ENCODE measurements around the gene HMCN2. TPM values are rescaled to one million over a fixed set of nuclear protein-coding genes. Genes with fewer than 3 reads are reported as not detected.

The HMCN2 gene
- total and polyA plus RNA-seq, 2 donors (not counting 1 experiment from before 2014, with no cell fraction given) = 0.01 TPM; not detected in 1

- ATAC-seq (ENCODE audit: low read depth) = no peak
- Histone ChIP-seq H3K4me3 (ENCODE audit: control extremely low read depth in 1 of 5, extremely low read depth in 1 of 5, insufficient read depth in 1 of 5, low read depth in 2 of 5, low read length in 4 of 5) (no peak overlapping the region), H3K9ac (ENCODE audit: low read length) (no peak overlapping the region), H3K36me3 (replicated peaks in 1 of 2; ENCODE audit: control extremely low read depth in 1 of 2, control insufficient read depth in 1 of 2, extremely low read depth in 1 of 2, insufficient read depth in 2 of 2, low read length in 1 of 2) (no peaks in the 10 kb centered on the region), H3K4me1 (ENCODE audit: control insufficient read depth in 2 of 2, insufficient read depth in 2 of 2, low read length in 2 of 2) (no peaks in the 10 kb centered on the region), H3K27ac (ENCODE audit: low read length in 2 of 2) (no peak overlapping the region), H3K9me3 (ENCODE audit: control extremely low read depth in 1 of 3, control insufficient read depth in 2 of 3, insufficient read depth in 1 of 3, low read length in 2 of 3) (peaks cover 0 to 1% (median 0%) of the 10 kb centered on the region in 3 donors), H4K20me1 (ENCODE audit: control insufficient read depth, insufficient read depth, low read length, poor library complexity, severe bottlenecking) (no peaks in the 10 kb centered on the region), H3K4me2 (replicated peaks; ENCODE audit: low read depth, low read length, poor library complexity, severe bottlenecking) (no peak overlapping the region), H2AFZ (ENCODE audit: insufficient read depth, low read depth, low read length, poor library complexity, severe bottlenecking) (no peak overlapping the region), H3K27me3 (replicated peaks in 1 of 4; ENCODE audit: control extremely low read depth in 1 of 4, control insufficient read depth in 3 of 4, insufficient read depth in 4 of 4, low read length in 3 of 4) (no peaks in the 10 kb centered on the region), H3K79me2 (ENCODE audit: control insufficient read depth, insufficient read depth, low read length) (no peaks in the 10 kb centered on the region)
- ChIA-PET POLR2A (no interaction called here), CTCF (no interaction called here)
- WGBS (ENCODE audit: insufficient coverage) = 88% methylated on average over 2 of the region's 2 CpGs
- H3K27me3 Mint-ChIP-seq = no peaks in the 10 kb centered on the region
- no peaks in the 10 kb centered on the region for H3K9me3 Mint-ChIP-seq (ENCODE audit: insufficient read depth)
- no peaks in the 10 kb centered on the region for H3K4me1 Mint-ChIP-seq
- no peak overlapping the region for H3K27ac Mint-ChIP-seq
- TF ChIP-seq EZH2 (IDR thresholded peaks at IDR 0.05; ENCODE audit: borderline replicate concordance, insufficient read depth, low read depth, low read length, poor library complexity, severe bottlenecking) = no peak
- TF ChIP-seq CTCF (IDR thresholded peaks at IDR 0.05) = no peak
- H3K4me3 Mint-ChIP-seq = no peak overlapping the region
- no peak for DNase-seq
- intact Hi-C loops (cut with micrococcal nuclease) = no loop called here
Observed at GRCh38 chr9:130373679-130374325, 108.2 kb downstream of the HMCN2 start.

DNA sequence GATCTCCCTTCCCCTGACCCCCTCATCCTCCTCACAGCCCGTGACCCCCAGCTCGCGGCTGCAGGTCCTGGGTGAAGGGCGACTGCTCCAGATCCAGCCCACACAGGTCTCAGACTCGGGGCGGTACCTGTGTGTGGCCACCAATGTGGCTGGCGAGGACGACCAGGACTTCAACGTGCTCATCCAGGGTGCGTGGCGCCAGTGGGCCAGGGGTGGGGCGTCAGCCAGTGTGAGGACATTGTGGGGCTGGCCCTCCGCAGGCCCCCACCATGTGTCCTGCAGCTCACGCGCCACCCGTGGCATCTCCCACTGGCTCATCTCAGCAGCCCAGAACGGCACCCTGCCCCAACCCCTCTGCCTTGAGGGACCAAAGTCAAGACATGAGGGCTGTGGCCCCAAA, 112.1 kb downstream of the HMCN2 start:
- H4K20me1 ChIP-seq (ENCODE audit: control insufficient read depth, insufficient read depth, low read length, poor library complexity, severe bottlenecking) = no peaks in the 10 kb centered on the region
- DNase-seq (no peak), ATAC-seq (ENCODE audit: low read depth) (no peak)
- intact Hi-C loops (cut with micrococcal nuclease) = no loop called here
- H3K4me2 ChIP-seq (replicated peaks; ENCODE audit: low read depth, low read length, poor library complexity, severe bottlenecking) = no peak overlapping the region
- H3K27me3 Mint-ChIP-seq = peaks cover 4% of the 10 kb centered on the region
- H3K27ac ChIP-seq (ENCODE audit: low read length in 2 of 2) = no peak overlapping the region
- H3K4me1 Mint-ChIP-seq = no peaks in the 10 kb centered on the region
- H3K79me2 ChIP-seq (ENCODE audit: control insufficient read depth, insufficient read depth, low read length) = no peaks in the 10 kb centered on the region
- no peak overlapping the region for H3K27ac Mint-ChIP-seq
- ChIA-PET POLR2A (no interaction called here), CTCF (no interaction called here)
- H3K9me3 ChIP-seq (ENCODE audit: control extremely low read depth in 1 of 3, control insufficient read depth in 2 of 3, insufficient read depth in 1 of 3, low read length in 2 of 3) = no peaks in the 10 kb centered on the region
- no peaks in the 10 kb centered on the region for H3K4me1 ChIP-seq (ENCODE audit: control insufficient read depth in 2 of 2, insufficient read depth in 2 of 2, low read length in 2 of 2)
- TF ChIP-seq CTCF (IDR thresholded peaks at IDR 0.05) (no peak), EZH2 (IDR thresholded peaks at IDR 0.05; ENCODE audit: borderline replicate concordance, insufficient read depth, low read depth, low read length, poor library complexity, severe bottlenecking) (no peak)
- no peak overlapping the region for H2AFZ ChIP-seq (ENCODE audit: insufficient read depth, low read depth, low read length, poor library complexity, severe bottlenecking)
- no peaks in the 10 kb centered on the region for H3K27me3 ChIP-seq (replicated peaks in 1 of 4; ENCODE audit: control extremely low read depth in 1 of 4, control insufficient read depth in 3 of 4, insufficient read depth in 4 of 4, low read length in 3 of 4)
- 96% methylated on average over 16 of the region's 17 CpGs for WGBS (ENCODE audit: insufficient coverage)
- no peaks in the 10 kb centered on the region for H3K9me3 Mint-ChIP-seq (ENCODE audit: insufficient read depth)
- no peaks in the 10 kb centered on the region for H3K36me3 ChIP-seq (replicated peaks in 1 of 2; ENCODE audit: control extremely low read depth in 1 of 2, control insufficient read depth in 1 of 2, extremely low read depth in 1 of 2, insufficient read depth in 2 of 2, low read length in 1 of 2)
- H3K9ac ChIP-seq (ENCODE audit: low read length) = no peak overlapping the region
- H3K4me3 ChIP-seq (ENCODE audit: control extremely low read depth in 1 of 5, extremely low read depth in 1 of 5, insufficient read depth in 1 of 5, low read depth in 2 of 5, low read length in 4 of 5) = no peak overlapping the region
- H3K4me3 Mint-ChIP-seq = no peak overlapping the region
